Muscle of leg (tissue), 11 donors: Measurements from ENCODE around the gene KCNQ1. TPM values are rescaled to one million over a fixed set of nuclear protein-coding genes. Genes with fewer than 3 reads are reported as not detected.

Experiments used
- DNase-seq: peaks from one replicate; pipeline ENCODE4 v3.0.0; 2013
- H3K27ac ChIP-seq: one replicate; pipeline ENCODE4 v1.5.1; 2013; ENCODE audit warnings: mild to moderate bottlenecking, low read length, control low read depth
- H3K27me3 ChIP-seq: one replicate; pipeline ENCODE4 v1.6.1; 2013; ENCODE audit warnings: low read length; ENCODE audit not compliant: control insufficient read depth, insufficient read depth
- H3K36me3 ChIP-seq: one replicate; pipeline ENCODE4 v1.6.1; 2013; ENCODE audit warnings: low read length; ENCODE audit not compliant: control insufficient read depth, insufficient read depth
- H3K4me1 ChIP-seq: one replicate; pipeline ENCODE4 v1.6.1; 2013; ENCODE audit warnings: low read length; ENCODE audit not compliant: control insufficient read depth, insufficient read depth
- H3K4me3 ChIP-seq: one replicate; pipeline ENCODE4 v1.5.1; 2013; ENCODE audit warnings: low read length, control low read depth
- H3K9me3 ChIP-seq: replicated peaks from 2 replicates; pipeline ENCODE4 v1.6.1; 2013; ENCODE audit warnings: low read depth, low read length; ENCODE audit not compliant: control insufficient read depth
- WGBS: methylation state at CpG from one replicate; pipeline ENCODE4 v1.1.5; 2013; ENCODE audit warnings: missing lambda C conversion rate; ENCODE audit not compliant: insufficient coverage; 5-methylcytosine and 5-hydroxymethylcytosine counted together
- polyA plus RNA-seq, 8 donors: library from polyadenylated mRNA; unstranded; fragments of 120-200 nt; gene quantifications; one replicate each; pipeline versions ENCODE4 v1.2.1 to v1.2.3, GENCODE V29; 2013; ENCODE audit warnings: inconsistent platforms in 1 of 8, low replicate concordance in 1 of 8; ENCODE audit not compliant: insufficient read length in 8 of 8, insufficient read depth in 1 of 8
- total RNA-seq: library from RNA; stranded (reverse); fragments of 120-200 nt; gene quantifications from one replicate; pipeline ENCODE4 v1.2.4, GENCODE V29; 2013

KCNQ1 gene
- total and polyA plus RNA-seq, 9 donors: 0.84 to 4.1 (median 2.6) TPM

DNA sequence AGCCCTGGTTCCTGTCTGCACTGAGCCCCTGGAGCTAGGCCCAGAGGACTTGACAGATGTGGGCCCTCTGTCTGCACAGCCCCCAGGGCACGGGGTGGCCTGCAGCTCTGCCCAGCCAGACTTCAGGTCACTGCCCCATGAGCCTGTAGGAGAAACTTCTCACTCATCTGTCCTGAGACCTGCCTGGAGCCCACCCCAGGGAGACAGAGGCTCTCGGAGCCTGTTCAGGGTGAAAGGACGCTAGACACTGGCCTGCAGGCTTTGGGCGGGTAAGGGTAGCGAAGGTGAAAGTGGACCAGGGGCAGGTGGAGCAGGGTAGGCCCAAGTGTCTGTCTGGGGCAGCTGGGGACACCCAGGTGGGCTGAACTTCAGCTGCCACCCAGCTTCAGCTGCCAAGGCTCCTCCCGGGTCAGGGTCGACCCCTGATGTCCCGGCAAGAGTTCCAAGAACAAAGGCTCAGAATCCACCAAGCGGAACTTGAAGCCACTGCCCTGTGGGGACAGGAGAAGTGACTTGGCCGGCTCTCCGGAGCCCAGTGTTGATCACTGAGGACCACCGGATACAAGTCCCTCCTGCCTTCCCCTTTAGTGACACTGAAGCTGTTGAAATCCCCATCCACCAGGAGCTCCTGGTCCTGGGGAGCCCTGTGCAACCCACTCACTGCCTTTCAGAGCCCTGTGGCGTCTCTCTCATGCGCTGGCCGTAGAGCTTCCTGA lies 90.3 kb downstream of the KCNQ1 start:
- DNase-seq: no peak
- 80% methylated on average over 12 of the region's 15 CpGs for WGBS
- H3K27me3 ChIP-seq: peaks cover 1% of the 10 kb centered on the region

GRCh38 chr11:2535673-2536439 lies 91.0 kb downstream of the KCNQ1 start:
- no peak overlapping the region for H3K4me3 ChIP-seq
- H3K36me3 ChIP-seq: no peaks in the 10 kb centered on the region
- WGBS: 83% methylated on average over 22 of the region's 27 CpGs
- no peaks in the 10 kb centered on the region for H3K27me3 ChIP-seq
- no peak for DNase-seq
- peaks cover 85% of the 10 kb centered on the region for H3K4me1 ChIP-seq
- H3K27ac ChIP-seq: no peak overlapping the region
- no peaks in the 10 kb centered on the region for H3K9me3 ChIP-seq

More for the DNA sequence above, 90.3 kb downstream of the KCNQ1 start:
- Histone ChIP-seq H3K4me3 (no peak overlapping the region), H3K27ac (no peak overlapping the region), H3K9me3 (no peaks in the 10 kb centered on the region), H3K36me3 (no peaks in the 10 kb centered on the region), H3K4me1 (peaks cover 78% of the 10 kb centered on the region)

GRCh38 chr11:2536440-2536989 lies 91.7 kb downstream of the KCNQ1 start:
- no peaks in the 10 kb centered on the region for H3K27me3 ChIP-seq
- H3K27ac ChIP-seq: no peak overlapping the region
- no peak for DNase-seq
- 88% methylated on average over 19 of the region's 19 CpGs for WGBS
- no peaks in the 10 kb centered on the region for H3K36me3 ChIP-seq
- no peaks in the 10 kb centered on the region for H3K9me3 ChIP-seq
- H3K4me3 ChIP-seq: no peak overlapping the region
- H3K4me1 ChIP-seq: peaks cover 90% of the 10 kb centered on the region

DNA sequence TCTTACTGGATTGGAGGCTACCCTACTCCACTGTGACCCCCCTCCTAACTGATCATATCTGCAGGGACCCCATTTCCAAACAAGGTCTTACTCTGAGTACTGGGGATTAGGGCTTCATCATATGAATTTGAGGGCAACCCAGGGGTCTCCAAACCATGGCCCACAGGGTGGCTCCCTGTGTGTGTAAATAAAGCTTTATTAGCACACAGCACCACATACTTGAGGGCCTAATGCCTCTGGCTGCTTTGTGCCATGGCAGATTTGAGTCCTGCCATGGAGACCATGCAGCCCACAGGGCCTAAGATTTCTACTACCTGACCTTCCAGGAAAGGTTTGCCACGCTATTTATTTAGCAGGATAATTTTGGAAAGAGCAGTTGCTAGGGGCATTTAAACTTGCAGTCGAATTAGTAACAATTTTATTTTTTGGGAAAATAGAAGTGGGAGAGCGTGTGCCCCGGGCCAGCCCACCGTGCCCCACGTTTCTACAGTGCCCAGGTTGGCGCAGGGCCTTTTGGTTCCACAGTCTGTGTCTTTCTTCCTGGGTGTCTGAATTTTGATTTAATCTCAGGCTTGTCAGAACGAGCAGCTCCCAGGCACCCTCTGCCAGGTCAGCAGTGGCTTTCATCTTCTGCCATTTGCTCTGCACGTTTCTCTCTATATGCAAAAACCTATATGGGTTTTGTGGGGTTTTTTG lies 92.3 kb downstream of the KCNQ1 start:
- Histone ChIP-seq H3K4me1 (peaks cover 91% of the 10 kb centered on the region), H3K36me3 (no peaks in the 10 kb centered on the region), H3K27ac (no peak overlapping the region), H3K4me3 (no peak overlapping the region), H3K27me3 (no peaks in the 10 kb centered on the region), H3K9me3 (no peaks in the 10 kb centered on the region)
- WGBS: 93% methylated on average over 7 of the region's 9 CpGs
- DNase-seq: no peak

DNA sequence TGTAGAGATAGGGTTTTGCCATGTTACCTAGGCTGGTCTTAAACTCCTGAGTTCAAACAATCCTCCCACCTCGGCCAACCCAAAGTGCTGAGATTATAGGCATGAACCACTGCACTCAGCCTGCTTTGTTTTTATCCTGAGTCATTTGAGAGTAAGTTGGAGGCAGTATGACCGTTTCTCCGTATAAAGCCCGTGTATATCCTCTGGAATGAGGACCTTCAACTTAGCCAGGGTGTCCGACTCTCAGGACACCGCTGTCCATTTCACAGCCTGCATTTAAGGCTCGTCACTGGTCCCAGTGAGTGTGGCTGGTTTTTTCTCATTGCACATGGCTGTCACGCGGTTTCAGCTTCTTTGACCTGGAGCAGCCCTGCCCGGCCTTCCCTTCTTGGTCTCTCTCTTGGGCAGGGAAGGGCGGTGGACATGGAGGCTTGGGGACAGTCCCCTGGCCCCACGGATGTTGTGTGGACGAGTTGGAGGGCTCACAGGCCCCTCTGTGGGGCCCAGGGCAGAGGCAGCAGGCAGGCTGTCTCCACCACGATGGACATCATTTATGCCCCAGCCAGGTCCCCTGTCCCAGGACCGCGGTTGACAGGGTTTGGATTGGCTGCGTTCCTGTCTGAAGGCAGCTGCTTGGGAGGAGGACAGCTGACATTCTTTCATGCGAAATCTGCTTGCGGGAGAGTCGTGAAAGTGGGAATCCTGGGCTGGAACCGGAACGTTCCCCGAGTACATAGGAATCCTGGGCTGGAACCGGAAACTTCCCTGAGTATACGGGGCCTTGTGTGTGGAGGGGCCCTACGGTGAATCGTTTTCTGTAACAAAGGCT lies 93.3 kb downstream of the KCNQ1 start:
- Histone ChIP-seq H3K4me1 (peaks cover 85% of the 10 kb centered on the region), H3K9me3 (no peaks in the 10 kb centered on the region), H3K27ac (peak overlapping the region; percentile 78), H3K27me3 (no peaks in the 10 kb centered on the region), H3K36me3 (no peaks in the 10 kb centered on the region), H3K4me3 (no peak overlapping the region)
- 44% methylated on average over 22 of the region's 27 CpGs for WGBS
- peak; percentile 80 for DNase-seq

- Histone ChIP-seq H3K4me3 (no peak overlapping the region), H3K4me1 (peaks cover 77% of the 10 kb centered on the region), H3K36me3 (no peaks in the 10 kb centered on the region), H3K27me3 (no peaks in the 10 kb centered on the region), H3K27ac (peak overlapping the region; percentile 50), H3K9me3 (no peaks in the 10 kb centered on the region)
- 98% methylated on average over 6 of the region's 12 CpGs for WGBS
- DNase-seq: no peak
Observed at GRCh38 chr11:2538951-2539350, 94.1 kb downstream of the KCNQ1 start.

GRCh38 chr11:2539371-2540222 lies 94.8 kb downstream of the KCNQ1 start:
- Histone ChIP-seq H3K4me3 (no peak overlapping the region), H3K9me3 (no peaks in the 10 kb centered on the region), H3K27ac (peak overlapping the region; percentile 50), H3K36me3 (no peaks in the 10 kb centered on the region), H3K27me3 (peaks cover under 1% of the 10 kb centered on the region), H3K4me1 (peaks cover 71% of the 10 kb centered on the region)
- peak; percentile 75 for DNase-seq
- 74% methylated on average over 34 of the region's 34 CpGs for WGBS

DNA sequence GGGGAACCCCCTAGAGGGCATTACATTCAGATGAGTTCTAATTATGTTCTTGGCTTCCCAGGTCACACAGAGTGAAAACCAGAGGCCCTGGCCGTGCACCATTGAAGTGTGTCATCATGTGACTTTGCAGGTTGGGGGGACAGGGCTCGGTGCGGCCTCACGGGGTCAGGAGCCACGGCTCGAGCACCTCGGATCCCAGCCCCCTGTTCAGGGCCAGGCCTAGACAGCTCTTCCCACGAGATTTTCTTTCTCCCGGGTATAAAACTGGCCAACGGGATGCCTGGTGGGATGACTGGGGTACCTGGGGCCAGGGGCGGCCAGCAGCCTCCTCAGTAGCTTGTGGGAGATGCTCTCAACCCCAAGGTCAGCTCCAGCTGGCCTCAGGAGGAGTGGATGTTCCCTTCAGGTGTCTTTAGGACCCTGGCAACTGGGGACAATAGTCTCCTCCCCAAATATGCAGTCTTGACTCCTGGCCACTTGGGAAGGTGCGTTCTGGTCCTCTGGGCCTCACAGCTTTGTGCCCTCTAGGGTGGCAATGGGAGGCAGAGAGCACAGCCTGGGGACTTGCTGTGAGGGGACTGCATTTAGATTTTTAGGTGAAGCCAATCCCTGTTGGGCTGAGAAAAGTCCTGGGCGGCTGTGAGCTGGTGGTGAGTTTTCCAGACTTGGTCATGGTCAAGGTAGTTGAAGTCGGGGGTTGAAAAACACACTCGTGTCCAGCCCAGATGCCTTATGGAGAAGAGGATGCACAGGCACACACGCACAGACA lies 95.6 kb downstream of the KCNQ1 start:
- Histone ChIP-seq H3K27me3 (peaks cover 2% of the 10 kb centered on the region), H3K4me1 (peaks cover 63% of the 10 kb centered on the region), H3K27ac (peak overlapping the region; percentile 50), H3K9me3 (no peaks in the 10 kb centered on the region), H3K4me3 (no peak overlapping the region), H3K36me3 (no peaks in the 10 kb centered on the region)
- DNase-seq: no peak
- 88% methylated on average over 16 of the region's 16 CpGs for WGBS
